ENCODE results near the gene EHMT1.
"Not testable (repeated sequence)": the region's sequence is repeated elsewhere in the genome, so short reads cannot be mapped to it uniquely, and the experiment has no call there.

Gene EHMT1

GRCh38 chr9:137590469-137591383, 28.1 kb upstream of the EHMT1 start, which contains the start of gene ZMYND19:
Gene ZMYND19 (minus strand): TSS chr9:137590512. CDS start chr9:137590263, 249 bp downstream.
- DNase-seq, result peak; percentile 95 to 99 (median 97)

- peak in 2 of 3 donors; percentile 48 to 55 for DNase-seq
These were observed 26.0 kb upstream of the EHMT1 start for GRCh38 chr9:137592767-137593166.

GRCh38 chr9:137593176-137593575, 25.6 kb upstream of the EHMT1 start:
- no peak for DNase-seq

GRCh38 chr9:137596577-137596976, 22.2 kb upstream of the EHMT1 start:
- not testable (repeated sequence) for DNase-seq

- DNase-seq, result no peak
These were observed 19.9 kb upstream of the EHMT1 start for GRCh38 chr9:137598943-137599342.

GRCh38 chr9:137602661-137603060, 16.1 kb upstream of the EHMT1 start:
- peak; percentile 42 to 73 (median 63) for DNase-seq

GRCh38 chr9:137603879-137604278, 14.9 kb upstream of the EHMT1 start:
- DNase-seq, result no peak

- DNase-seq, result no peak
These were observed 14.3 kb upstream of the EHMT1 start for GRCh38 chr9:137604345-137605086.

- DNase-seq, result peak; percentile 89 to 98 (median 95)
These were observed 13.4 kb upstream of the EHMT1 start, which contains the start of gene ARRDC1 for GRCh38 chr9:137605121-137606004. Gene ARRDC1 (plus strand): TSS chr9:137605686. CDS start chr9:137605718, 32 bp downstream.

- DNase-seq, result no peak
These were observed 12.7 kb upstream of the EHMT1 start for GRCh38 chr9:137606005-137606621.

GRCh38 chr9:137606734-137607138, 12.1 kb upstream of the EHMT1 start:
- DNase-seq, result peak; percentile 44 to 65 (median 50)

GRCh38 chr9:137607141-137607857, 11.5 kb upstream of the EHMT1 start:
- peak; percentile 50 to 70 (median 68) for DNase-seq

GRCh38 chr9:137610944-137611343, 7.9 kb upstream of the EHMT1 start:
- no peak for DNase-seq

GRCh38 chr9:137611623-137612609, 6.9 kb upstream of the EHMT1 start:
- no peak for DNase-seq

GRCh38 chr9:137612741-137613142, 6.1 kb upstream of the EHMT1 start:
- DNase-seq, result no peak

GRCh38 chr9:137613259-137613658, 5.5 kb upstream of the EHMT1 start:
- DNase-seq, result no peak

GRCh38 chr9:137613738-137614523, 4.9 kb upstream of the EHMT1 start:
- DNase-seq, result no peak

GRCh38 chr9:137614631-137615386, 4.0 kb upstream of the EHMT1 start:
- DNase-seq, result no peak
